GM12892 (cell line): ENCODE data around the gene CLEC17A.

Source experiments
- POLR2A ChIP-seq: IDR thresholded peaks from 2 replicates; pipeline ENCODE4 v1.6.1; 2011; ENCODE audit warnings: low read depth, low read length, control low read depth
- POLR2AphosphoS5 ChIP-seq: IDR thresholded peaks from 2 replicates; pipeline ENCODE4 v1.6.1; 2011; ENCODE audit warnings: low read depth, low read length, control low read depth
- TAF1 ChIP-seq: IDR thresholded peaks from 2 replicates; pipeline ENCODE4 v1.6.1; 2011; ENCODE audit warnings: low read depth, mild to moderate bottlenecking, control low read depth, low read length, borderline replicate concordance

GRCh38 chr19:14544047-14544446 lies 38.8 kb upstream of the CLEC17A start:
- TF ChIP-seq POLR2A (no peak), POLR2AphosphoS5 (no peak), TAF1 (no peak)
